Hypothalamus (tissue), 51 donors: ENCODE measurements around the gene AAR2.

Experiments used
- DNase-seq, 51 donors: peaks; one replicate each; lab custom pipeline; 2025; lab: John Stamatoyannopoulos, UW

The AAR2 gene

GRCh38 chr20:36259177-36260061 is 23.1 kb downstream of the AAR2 start:
- DNase-seq = no peak

- DNase-seq = no peak
These were observed 24.0 kb downstream of the AAR2 start for GRCh38 chr20:36260316-36260715.

- no peak for DNase-seq
These were observed 25.3 kb downstream of the AAR2 start for GRCh38 chr20:36261389-36262105.

- DNase-seq = no peak
These were observed 26.2 kb downstream of the AAR2 start for GRCh38 chr20:36262440-36262839.

GRCh38 chr20:36264426-36265246 is 28.4 kb downstream of the AAR2 start:
- no peak for DNase-seq

GRCh38 chr20:36266189-36266588 is 29.9 kb downstream of the AAR2 start:
- DNase-seq = no peak

- DNase-seq = peak in 2 of 51 donors; percentile 8 to 19
These were observed 31.5 kb downstream of the AAR2 start for GRCh38 chr20:36267605-36268381.

GRCh38 chr20:36268440-36269342 is 32.4 kb downstream of the AAR2 start:
- DNase-seq = peak in 3 of 51 donors; percentile 11 to 46 (median 42)

GRCh38 chr20:36269507-36269906 is 33.2 kb downstream of the AAR2 start:
- no peak for DNase-seq

- no peak for DNase-seq
These were observed 34.7 kb downstream of the AAR2 start for GRCh38 chr20:36270744-36271638.

GRCh38 chr20:36271639-36272546 is 35.6 kb downstream of the AAR2 start:
- DNase-seq = no peak

GRCh38 chr20:36272547-36273220 is 36.4 kb downstream of the AAR2 start:
- DNase-seq = no peak

- peak in 3 of 51 donors; percentile 8 to 20 (median 10) for DNase-seq
These were observed 37.3 kb downstream of the AAR2 start for GRCh38 chr20:36273414-36274180.

- peak in 4 of 51 donors; percentile 32 to 75 (median 39) for DNase-seq
These were observed 38.0 kb downstream of the AAR2 start for GRCh38 chr20:36274181-36274841.

- no peak for DNase-seq
These were observed 38.7 kb downstream of the AAR2 start for GRCh38 chr20:36275011-36275410.
